ENCODE results near the gene ILDR1. TPM values are rescaled to one million over a fixed set of nuclear protein-coding genes. Genes with fewer than 3 reads are reported as not detected.

ILDR1 gene
- total RNA-seq, 1 experiment from 2014 or later, result 1.1 TPM

GRCh38 chr3:122004991-122005565, 17.0 kb downstream of the ILDR1 start:
- H3K36me3 ChIP-seq (replicated peaks; ENCODE audit: control insufficient read depth, insufficient read depth, low read length), result no peaks in the 10 kb centered on the region
- H3K4me3 ChIP-seq (ENCODE audit: insufficient read depth, low read depth, low read length), result no peak overlapping the region
- H3K27me3 ChIP-seq (ENCODE audit: control insufficient read depth, insufficient read depth, low read length), result no peaks in the 10 kb centered on the region
- peak; percentile 35 for DNase-seq

- no peak for DNase-seq
- no peak overlapping the region for H3K4me3 ChIP-seq (ENCODE audit: insufficient read depth, low read depth, low read length)
- H3K36me3 ChIP-seq (replicated peaks; ENCODE audit: control insufficient read depth, insufficient read depth, low read length), result no peaks in the 10 kb centered on the region
- H3K27me3 ChIP-seq (ENCODE audit: control insufficient read depth, insufficient read depth, low read length), result no peaks in the 10 kb centered on the region
Measured at GRCh38 chr3:122004107-122004506, 17.9 kb downstream of the ILDR1 start.

- Histone ChIP-seq H3K27me3 (ENCODE audit: control insufficient read depth, insufficient read depth, low read length) (no peaks in the 10 kb centered on the region), H3K4me3 (ENCODE audit: insufficient read depth, low read depth, low read length) (no peak overlapping the region), H3K36me3 (replicated peaks; ENCODE audit: control insufficient read depth, insufficient read depth, low read length) (no peaks in the 10 kb centered on the region)
- no peak for DNase-seq
Measured at GRCh38 chr3:122003606-122004005, 18.4 kb downstream of the ILDR1 start.

GRCh38 chr3:122003112-122003511, 18.9 kb downstream of the ILDR1 start:
- DNase-seq, result no peak
- Histone ChIP-seq H3K27me3 (ENCODE audit: control insufficient read depth, insufficient read depth, low read length) (no peaks in the 10 kb centered on the region), H3K36me3 (replicated peaks; ENCODE audit: control insufficient read depth, insufficient read depth, low read length) (no peaks in the 10 kb centered on the region), H3K4me3 (ENCODE audit: insufficient read depth, low read depth, low read length) (no peak overlapping the region)

- DNase-seq, result no peak
- H3K27me3 ChIP-seq (ENCODE audit: control insufficient read depth, insufficient read depth, low read length), result no peaks in the 10 kb centered on the region
Measured at GRCh38 chr3:122002611-122003010, 19.4 kb downstream of the ILDR1 start.

GRCh38 chr3:122001892-122002291, 20.2 kb downstream of the ILDR1 start:
- Histone ChIP-seq H3K36me3 (replicated peaks; ENCODE audit: control insufficient read depth, insufficient read depth, low read length) (no peaks in the 10 kb centered on the region), H3K4me3 (ENCODE audit: insufficient read depth, low read depth, low read length) (no peak overlapping the region), H3K27me3 (ENCODE audit: control insufficient read depth, insufficient read depth, low read length) (no peaks in the 10 kb centered on the region)
- DNase-seq, result no peak

More at GRCh38 chr3:122002611-122003010, 19.4 kb downstream of the ILDR1 start:
- Histone ChIP-seq H3K36me3 (replicated peaks; ENCODE audit: control insufficient read depth, insufficient read depth, low read length) (no peaks in the 10 kb centered on the region), H3K4me3 (ENCODE audit: insufficient read depth, low read depth, low read length) (no peak overlapping the region)

GRCh38 chr3:122000936-122001605, 21.0 kb downstream of the ILDR1 start:
- no peaks in the 10 kb centered on the region for H3K27me3 ChIP-seq (ENCODE audit: control insufficient read depth, insufficient read depth, low read length)
- no peak overlapping the region for H3K4me3 ChIP-seq (ENCODE audit: insufficient read depth, low read depth, low read length)
- H3K36me3 ChIP-seq (replicated peaks; ENCODE audit: control insufficient read depth, insufficient read depth, low read length), result no peaks in the 10 kb centered on the region
- peak; percentile 57 for DNase-seq

- no peak for DNase-seq
- no peaks in the 10 kb centered on the region for H3K27me3 ChIP-seq (ENCODE audit: control insufficient read depth, insufficient read depth, low read length)
- H3K4me3 ChIP-seq (ENCODE audit: insufficient read depth, low read depth, low read length), result no peak overlapping the region
- no peaks in the 10 kb centered on the region for H3K36me3 ChIP-seq (replicated peaks; ENCODE audit: control insufficient read depth, insufficient read depth, low read length)
Measured at GRCh38 chr3:121999931-122000330, 22.1 kb downstream of the ILDR1 start.

- Histone ChIP-seq H3K4me3 (ENCODE audit: insufficient read depth, low read depth, low read length) (no peak overlapping the region), H3K36me3 (replicated peaks; ENCODE audit: control insufficient read depth, insufficient read depth, low read length) (no peaks in the 10 kb centered on the region), H3K27me3 (ENCODE audit: control insufficient read depth, insufficient read depth, low read length) (no peaks in the 10 kb centered on the region)
- DNase-seq, result no peak
Measured at GRCh38 chr3:121998611-121999473, 23.2 kb downstream of the ILDR1 start.

- Histone ChIP-seq H3K4me3 (ENCODE audit: insufficient read depth, low read depth, low read length) (no peak overlapping the region), H3K27me3 (ENCODE audit: control insufficient read depth, insufficient read depth, low read length) (no peaks in the 10 kb centered on the region), H3K36me3 (replicated peaks; ENCODE audit: control insufficient read depth, insufficient read depth, low read length) (no peaks in the 10 kb centered on the region)
- DNase-seq, result no peak
Measured at GRCh38 chr3:121998030-121998580, 23.9 kb downstream of the ILDR1 start.

- H3K4me3 ChIP-seq (ENCODE audit: insufficient read depth, low read depth, low read length), result no peak overlapping the region
- H3K36me3 ChIP-seq (replicated peaks; ENCODE audit: control insufficient read depth, insufficient read depth, low read length), result no peaks in the 10 kb centered on the region
- H3K27me3 ChIP-seq (ENCODE audit: control insufficient read depth, insufficient read depth, low read length), result no peaks in the 10 kb centered on the region
- no peak for DNase-seq
Measured at GRCh38 chr3:121997372-121997771, 24.7 kb downstream of the ILDR1 start.

GRCh38 chr3:121996441-121996840, 25.6 kb downstream of the ILDR1 start:
- DNase-seq, result no peak
- no peaks in the 10 kb centered on the region for H3K27me3 ChIP-seq (ENCODE audit: control insufficient read depth, insufficient read depth, low read length)
- H3K36me3 ChIP-seq (replicated peaks; ENCODE audit: control insufficient read depth, insufficient read depth, low read length), result no peaks in the 10 kb centered on the region
- H3K4me3 ChIP-seq (ENCODE audit: insufficient read depth, low read depth, low read length), result no peak overlapping the region

GRCh38 chr3:121995161-121996137, 26.6 kb downstream of the ILDR1 start:
- no peak overlapping the region for H3K4me3 ChIP-seq (ENCODE audit: insufficient read depth, low read depth, low read length)
- no peaks in the 10 kb centered on the region for H3K36me3 ChIP-seq (replicated peaks; ENCODE audit: control insufficient read depth, insufficient read depth, low read length)
- H3K27me3 ChIP-seq (ENCODE audit: control insufficient read depth, insufficient read depth, low read length), result no peaks in the 10 kb centered on the region
- peak; percentile 77 for DNase-seq

- H3K4me3 ChIP-seq (ENCODE audit: insufficient read depth, low read depth, low read length), result no peak overlapping the region
Measured at GRCh38 chr3:121994551-121994950, 27.5 kb downstream of the ILDR1 start.

More at GRCh38 chr3:121994551-121994950, 27.5 kb downstream of the ILDR1 start:
- H3K36me3 ChIP-seq (replicated peaks; ENCODE audit: control insufficient read depth, insufficient read depth, low read length), result no peaks in the 10 kb centered on the region
- H3K27me3 ChIP-seq (ENCODE audit: control insufficient read depth, insufficient read depth, low read length), result no peaks in the 10 kb centered on the region
- no peak for DNase-seq
